HTERT RPE-1 (cell line): Measurements from ENCODE around the gene PMS1.
"Not testable (repeated sequence)": the region's sequence is repeated elsewhere in the genome, so short reads cannot be mapped to it uniquely, and the experiment has no call there.

ENCODE experiments used
- in situ Hi-C: fragments of 300-500 bp; cut with MboI; formaldehyde crosslinking; loops from 4 replicates; pipeline ENCODE4 v1.14.3; 2020; ENCODE audit warnings: low sequenced_read_pairs

PMS1 gene

GRCh38 chr2:189803431-189803830 is 19.2 kb downstream of the PMS1 start:
- in situ Hi-C loops = no loop called here

- in situ Hi-C loops = no loop called here
Observed at GRCh38 chr2:189818249-189819038, 34.2 kb downstream of the PMS1 start.

- in situ Hi-C loops = no loop called here
Observed at GRCh38 chr2:189819297-189819704, 35.1 kb downstream of the PMS1 start.

- in situ Hi-C loops = no loop called here
Observed at GRCh38 chr2:189821953-189822748, 37.9 kb downstream of the PMS1 start.

GRCh38 chr2:189824694-189825396 is 40.6 kb downstream of the PMS1 start:
- in situ Hi-C loops = no loop called here

- in situ Hi-C loops = no loop called here
Observed at GRCh38 chr2:189826039-189826438, 41.8 kb downstream of the PMS1 start.

GRCh38 chr2:189829102-189829833 is 45.0 kb downstream of the PMS1 start:
- in situ Hi-C loops = no loop called here

- in situ Hi-C loops = no loop called here
Observed at GRCh38 chr2:189830510-189830909, 46.3 kb downstream of the PMS1 start.

- in situ Hi-C loops = no loop called here
Observed at GRCh38 chr2:189834059-189834458, 49.8 kb downstream of the PMS1 start.

- in situ Hi-C loops = not testable (repeated sequence)
Observed at GRCh38 chr2:189834642-189835041, 50.4 kb downstream of the PMS1 start.

- in situ Hi-C loops = no loop called here
Observed at GRCh38 chr2:189835855-189836558, 51.8 kb downstream of the PMS1 start.

GRCh38 chr2:189836644-189837043 is 52.4 kb downstream of the PMS1 start:
- in situ Hi-C loops = no loop called here

- in situ Hi-C loops = no loop called here
Observed at GRCh38 chr2:189837326-189837725, 53.1 kb downstream of the PMS1 start.

GRCh38 chr2:189841019-189841418 is 56.8 kb downstream of the PMS1 start:
- in situ Hi-C loops = no loop called here

- in situ Hi-C loops = no loop called here
Observed at GRCh38 chr2:189848276-189848675, 64.0 kb downstream of the PMS1 start.

- in situ Hi-C loops = no loop called here
Observed at GRCh38 chr2:189849550-189849949, 65.3 kb downstream of the PMS1 start.

GRCh38 chr2:189851174-189851826 is 67.0 kb downstream of the PMS1 start:
- in situ Hi-C loops = no loop called here

- in situ Hi-C loops = no loop called here
Observed at GRCh38 chr2:189854187-189854586, 69.9 kb downstream of the PMS1 start.

GRCh38 chr2:189854940-189855339 is 70.7 kb downstream of the PMS1 start:
- in situ Hi-C loops = no loop called here

GRCh38 chr2:189858291-189858690 is 74.0 kb downstream of the PMS1 start:
- in situ Hi-C loops = no loop called here
